CD4-positive, alpha-beta memory T cell (primary cell): ENCODE measurements around the gene E2F6. TPM values are rescaled to one million over a fixed set of nuclear protein-coding genes. Genes with fewer than 3 reads are reported as not detected.
A peak's percentile ranks its signal among the peaks of the same experiment; 100 is the strongest.

Experiments
- CTCF ChIA-PET: fragments of 350-600 bp; sonication (Branson Sonifier 250); formaldehyde crosslinking; loops from one replicate; lab custom pipeline; 2021; ENCODE audit warnings: inconsistent platforms; ENCODE audit not compliant: partially characterized antibody; lab: Charles Lee
- POLR2A ChIA-PET: fragments of 350-600 bp; sonication (Branson Sonifier 250); formaldehyde crosslinking; loops from one replicate; lab custom pipeline; 2021; ENCODE audit not compliant: partially characterized antibody; lab: Charles Lee
- DNase-seq, 5 donors: peaks; one replicate each; pipeline versions ENCODE4 v3.0.0 to v3.0.0-alpha.2; 2020 to 2022; ENCODE audit warnings: mixed read lengths in 1 of 5
- H3K27ac ChIP-seq: one replicate; pipeline ENCODE4 v1.7.0; 2013; ENCODE audit warnings: low read depth, low read length
- H3K27me3 ChIP-seq: 2 replicates; pipeline ENCODE4 v1.7.0; 2013; ENCODE audit warnings: mild to moderate bottlenecking, low read length, moderate library complexity; ENCODE audit not compliant: insufficient read depth
- H3K36me3 ChIP-seq: 2 replicates; pipeline ENCODE4 v1.7.0; 2013; ENCODE audit warnings: mild to moderate bottlenecking, low read length, moderate library complexity; ENCODE audit not compliant: insufficient read depth
- H3K4me1 ChIP-seq: 2 replicates; pipeline ENCODE4 v1.7.0; 2013; ENCODE audit warnings: mild to moderate bottlenecking, low read length, moderate library complexity; ENCODE audit not compliant: insufficient read depth
- H3K4me3 ChIP-seq, 2 donors: one replicate each; pipeline ENCODE4 v1.7.0; 2013; ENCODE audit warnings: low read length in 2 of 2, mild to moderate bottlenecking in 1 of 2
- H3K9me3 ChIP-seq, 2 donors: one replicate each; pipeline ENCODE4 v1.7.0; 2013; ENCODE audit warnings: low read length in 2 of 2, control low read depth in 1 of 2; ENCODE audit not compliant: control insufficient read depth in 1 of 2
- H3K27ac Mint-ChIP-seq, 7 donors: one replicate each; pipeline ENCODE4 v1.8.0; 2020 to 2021; ENCODE audit warnings: mixed read lengths in 7 of 7, mild to moderate bottlenecking in 6 of 7, inconsistent platforms in 3 of 7, moderate library complexity in 3 of 7
- H3K27me3 Mint-ChIP-seq, 2 donors: one replicate each; pipeline ENCODE4 v1.8.0; 2020 to 2021; ENCODE audit warnings: mixed read lengths in 2 of 2
- H3K36me3 Mint-ChIP-seq, 2 donors: one replicate each; pipeline ENCODE4 v1.8.0; 2020 to 2021; ENCODE audit warnings: mixed read lengths in 2 of 2, inconsistent platforms in 1 of 2, mild to moderate bottlenecking in 1 of 2
- H3K4me1 Mint-ChIP-seq, 4 donors: one replicate each; pipeline ENCODE4 v1.8.0; 2020 to 2021; ENCODE audit warnings: mixed read lengths in 4 of 4, mild to moderate bottlenecking in 1 of 4
- H3K4me3 Mint-ChIP-seq, 8 donors: one replicate each; pipeline ENCODE4 v1.8.0; 2020 to 2021; ENCODE audit warnings: mixed read lengths in 8 of 8, mild to moderate bottlenecking in 7 of 8, moderate library complexity in 6 of 8, inconsistent platforms in 3 of 8
- H3K9me3 Mint-ChIP-seq, 8 donors: one replicate each; pipeline ENCODE4 v1.8.0; 2020 to 2021; ENCODE audit warnings: mixed read lengths in 8 of 8, mild to moderate bottlenecking in 5 of 8, inconsistent platforms in 3 of 8, moderate library complexity in 1 of 8
- intact Hi-C: fragments of 100-400 bp; cut with micrococcal nuclease; formaldehyde crosslinking; loops from one replicate; pipeline ENCODE4 v1.15.1; 2023
- polyA plus RNA-seq, 2 donors: library from polyadenylated mRNA; unstranded; fragments of 300-500 nt; fragmentation: Illumina TruSeq; gene quantifications; one replicate each; pipeline ENCODE4 v1.2.3, GENCODE V29; 2021
- total RNA-seq, 2 experiments: library from RNA; stranded (reverse); gene quantifications; one replicate each; pipeline ENCODE4 v1.2.3, GENCODE V29; 2021

E2F6 gene
- total and polyA plus RNA-seq, 4 experiments from 2014 or later = 3.2 to 8.5 (median 6.2) TPM

- Mint-ChIP-seq H3K9me3 (peaks cover 0 to 6% (median 0%) of the 10 kb centered on the region in 8 donors), H3K4me3 (no peak overlapping the region), H3K4me1 (no peaks in the 10 kb centered on the region), H3K27ac (peak overlapping the region in 1 of 7 donors; percentile 9), H3K27me3 (no peaks in the 10 kb centered on the region), H3K36me3 (peaks cover 13 to 26% of the 10 kb centered on the region in 2 donors)
- DNase-seq = no peak
- intact Hi-C loops = no loop called here
- ChIA-PET CTCF (no interaction called here), POLR2A (no interaction called here)
- no peaks in the 10 kb centered on the region for H3K9me3 ChIP-seq
- no peaks in the 10 kb centered on the region for H3K36me3 ChIP-seq
- H3K4me1 ChIP-seq = no peaks in the 10 kb centered on the region
- H3K27ac ChIP-seq = no peak overlapping the region
- H3K4me3 ChIP-seq = no peak overlapping the region
- H3K27me3 ChIP-seq = no peaks in the 10 kb centered on the region
Observed at GRCh38 chr2:11438555-11439080, 27.3 kb downstream of the E2F6 start.

GRCh38 chr2:11437602-11438001 lies 28.4 kb downstream of the E2F6 start:
- H3K27me3 Mint-ChIP-seq = no peaks in the 10 kb centered on the region
- H3K27me3 ChIP-seq = no peaks in the 10 kb centered on the region
- no peaks in the 10 kb centered on the region for H3K4me1 Mint-ChIP-seq
- H3K36me3 ChIP-seq = no peaks in the 10 kb centered on the region
- H3K4me3 ChIP-seq = no peak overlapping the region
- ChIA-PET CTCF (no interaction called here), POLR2A (no interaction called here)
- no peaks in the 10 kb centered on the region for H3K9me3 ChIP-seq
- H3K4me1 ChIP-seq = no peaks in the 10 kb centered on the region
- no peak overlapping the region for H3K4me3 Mint-ChIP-seq
- peaks cover 6 to 19% of the 10 kb centered on the region in 2 donors for H3K36me3 Mint-ChIP-seq
- no peak overlapping the region for H3K27ac ChIP-seq
- DNase-seq = no peak
- peaks cover 0 to 5% (median 0%) of the 10 kb centered on the region in 8 donors for H3K9me3 Mint-ChIP-seq
- no peak overlapping the region for H3K27ac Mint-ChIP-seq
- intact Hi-C loops = no loop called here

- Mint-ChIP-seq H3K4me1 (no peaks in the 10 kb centered on the region), H3K9me3 (peaks cover 0 to 5% (median 0%) of the 10 kb centered on the region in 8 donors), H3K4me3 (no peak overlapping the region), H3K27me3 (no peaks in the 10 kb centered on the region), H3K27ac (no peak overlapping the region), H3K36me3 (peaks cover 0 to 10% of the 10 kb centered on the region in 2 donors)
- intact Hi-C loops = no loop called here
- H3K9me3 ChIP-seq = no peaks in the 10 kb centered on the region
- no peaks in the 10 kb centered on the region for H3K4me1 ChIP-seq
- H3K27ac ChIP-seq = no peak overlapping the region
- no peaks in the 10 kb centered on the region for H3K36me3 ChIP-seq
- no peak overlapping the region for H3K4me3 ChIP-seq
- CTCF ChIA-PET = no interaction called here
- H3K27me3 ChIP-seq = no peaks in the 10 kb centered on the region
- DNase-seq = no peak
- POLR2A ChIA-PET = no interaction called here
Observed at GRCh38 chr2:11435036-11435435, 30.9 kb downstream of the E2F6 start.

GRCh38 chr2:11434443-11434842 lies 31.5 kb downstream of the E2F6 start:
- no peaks in the 10 kb centered on the region for H3K27me3 Mint-ChIP-seq
- POLR2A ChIA-PET = no interaction called here
- CTCF ChIA-PET = no interaction called here
- H3K4me3 Mint-ChIP-seq = no peak overlapping the region
- no peak for DNase-seq
- intact Hi-C loops = no loop called here
- H3K36me3 Mint-ChIP-seq = peaks cover 0 to 7% of the 10 kb centered on the region in 2 donors
- H3K4me1 Mint-ChIP-seq = no peaks in the 10 kb centered on the region
- H3K9me3 Mint-ChIP-seq = peaks cover 0 to 5% (median 0%) of the 10 kb centered on the region in 8 donors
- Histone ChIP-seq H3K9me3 (no peaks in the 10 kb centered on the region), H3K4me3 (no peak overlapping the region), H3K27me3 (no peaks in the 10 kb centered on the region), H3K27ac (no peak overlapping the region), H3K36me3 (no peaks in the 10 kb centered on the region), H3K4me1 (no peaks in the 10 kb centered on the region)
- no peak overlapping the region for H3K27ac Mint-ChIP-seq

- Mint-ChIP-seq H3K36me3 (peaks cover 0 to 7% of the 10 kb centered on the region in 2 donors), H3K4me3 (no peak overlapping the region), H3K9me3 (peaks cover 0 to 5% (median 0%) of the 10 kb centered on the region in 8 donors), H3K4me1 (no peaks in the 10 kb centered on the region), H3K27ac (no peak overlapping the region), H3K27me3 (no peaks in the 10 kb centered on the region)
- Histone ChIP-seq H3K27ac (no peak overlapping the region), H3K4me3 (no peak overlapping the region), H3K9me3 (no peaks in the 10 kb centered on the region), H3K36me3 (no peaks in the 10 kb centered on the region), H3K4me1 (no peaks in the 10 kb centered on the region), H3K27me3 (no peaks in the 10 kb centered on the region)
- POLR2A ChIA-PET = no interaction called here
- DNase-seq = no peak
- CTCF ChIA-PET = no interaction called here
- intact Hi-C loops = no loop called here
Observed at GRCh38 chr2:11433822-11434221, 32.1 kb downstream of the E2F6 start.

GRCh38 chr2:11430729-11431128 lies 35.2 kb downstream of the E2F6 start:
- no peak overlapping the region for H3K4me3 ChIP-seq
- H3K9me3 Mint-ChIP-seq = peaks cover 0 to 4% (median 0%) of the 10 kb centered on the region in 8 donors
- no peaks in the 10 kb centered on the region for H3K4me1 Mint-ChIP-seq
- CTCF ChIA-PET = interaction anchor here (1.0 kb wide), 1 partner anchor 299 kb away, joined by 4 read pairs; no protein-coding TSS in a partner anchor
- H3K4me1 ChIP-seq = no peaks in the 10 kb centered on the region
- DNase-seq = no peak
- no peaks in the 10 kb centered on the region for H3K9me3 ChIP-seq
- POLR2A ChIA-PET = no interaction called here
- H3K36me3 Mint-ChIP-seq = peaks cover 0 to 7% of the 10 kb centered on the region in 2 donors
- H3K27me3 Mint-ChIP-seq = no peaks in the 10 kb centered on the region
- no peaks in the 10 kb centered on the region for H3K36me3 ChIP-seq
- no peak overlapping the region for H3K27ac Mint-ChIP-seq
- H3K4me3 Mint-ChIP-seq = no peak overlapping the region
- no peaks in the 10 kb centered on the region for H3K27me3 ChIP-seq
- H3K27ac ChIP-seq = no peak overlapping the region
- intact Hi-C loops = no loop called here

- no peak for DNase-seq
- ChIA-PET CTCF (interaction anchor here (1.0 to 1.2 kb wide), 2 partner anchors 19 to 295 kb away, joined by 3 read pairs; a partner anchor contains a TSS), POLR2A (no interaction called here)
- Histone ChIP-seq H3K36me3 (no peaks in the 10 kb centered on the region), H3K4me1 (no peaks in the 10 kb centered on the region), H3K9me3 (no peaks in the 10 kb centered on the region), H3K27me3 (no peaks in the 10 kb centered on the region), H3K4me3 (no peak overlapping the region), H3K27ac (no peak overlapping the region)
- Mint-ChIP-seq H3K4me1 (no peaks in the 10 kb centered on the region), H3K27me3 (no peaks in the 10 kb centered on the region), H3K4me3 (no peak overlapping the region), H3K36me3 (no peaks in the 10 kb centered on the region), H3K27ac (no peak overlapping the region), H3K9me3 (no peaks in the 10 kb centered on the region)
- intact Hi-C loops = no loop called here
Observed at GRCh38 chr2:11427224-11427623, 38.7 kb downstream of the E2F6 start.
